Measurements from ENCODE around the gene NBEAL2. TPM values are rescaled to one million over a fixed set of nuclear protein-coding genes. Genes with fewer than 3 reads are reported as not detected.
"Not testable (repeated sequence)": the region's sequence is repeated elsewhere in the genome, so short reads cannot be mapped to it uniquely, and the experiment has no call there.

Gene NBEAL2
- polyA plus RNA-seq, 4 donors = 25.5 to 51.8 (median 40.5) TPM

- no peak for DNase-seq (ENCODE audit: low read depth in 4 of 4, low spot score in 2 of 4)
Measured at GRCh38 chr3:46960835-46961234, 18.6 kb upstream of the NBEAL2 start.

GRCh38 chr3:46962427-46962826 is 17.0 kb upstream of the NBEAL2 start:
- no peak for DNase-seq (ENCODE audit: low read depth in 4 of 4, low spot score in 2 of 4)

GRCh38 chr3:46962990-46963389 is 16.5 kb upstream of the NBEAL2 start:
- no peak for DNase-seq (ENCODE audit: low read depth in 4 of 4, low spot score in 2 of 4)

- not testable (repeated sequence) for DNase-seq (ENCODE audit: low read depth in 4 of 4, low spot score in 2 of 4)
Measured at GRCh38 chr3:46964038-46964590, 15.4 kb upstream of the NBEAL2 start.

DNA sequence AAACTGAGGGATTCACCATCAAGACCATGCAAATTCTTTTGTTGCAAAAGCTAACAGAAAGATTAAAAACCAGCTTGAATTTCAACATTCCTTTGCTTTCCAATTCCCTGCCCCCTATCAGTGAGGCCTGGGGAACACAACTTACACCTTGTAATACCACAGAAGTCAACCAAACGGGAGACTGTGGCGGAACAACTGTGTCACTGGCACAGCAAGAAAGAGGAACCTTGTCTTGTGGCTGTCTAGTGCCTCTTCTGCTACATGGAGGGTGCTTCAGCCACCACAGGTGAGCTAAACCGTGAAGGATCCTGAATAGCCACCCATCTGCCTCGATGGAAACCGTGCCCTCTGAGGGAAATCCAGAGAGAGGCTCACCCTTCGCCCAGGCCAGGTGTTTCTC is 14.3 kb upstream of the NBEAL2 start:
- no peak for DNase-seq (ENCODE audit: low read depth in 4 of 4, low spot score in 2 of 4)

DNA sequence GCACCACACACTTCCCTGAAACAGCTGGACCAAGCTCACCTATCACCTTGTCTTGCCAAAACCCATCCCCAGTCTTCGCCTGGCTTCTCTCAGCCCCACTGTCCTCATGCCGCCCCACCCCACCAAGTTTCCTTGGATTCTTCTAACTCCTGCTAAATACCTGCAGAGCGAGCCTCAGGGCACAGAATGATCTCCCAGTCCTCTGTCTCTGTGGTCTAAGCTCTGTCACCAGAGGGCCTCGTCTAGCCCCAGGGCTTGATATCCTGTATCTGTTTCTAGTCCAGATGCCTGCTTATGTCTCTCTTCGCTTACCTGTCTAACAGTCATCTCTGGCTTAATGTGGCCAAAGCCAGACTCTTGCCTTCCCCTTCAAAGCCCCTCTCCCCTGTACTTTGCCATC is 12.7 kb upstream of the NBEAL2 start:
- no peak for DNase-seq (ENCODE audit: low read depth in 4 of 4, low spot score in 2 of 4)

- no peak for DNase-seq (ENCODE audit: low read depth in 4 of 4, low spot score in 2 of 4)
Measured at GRCh38 chr3:46968783-46969428, 10.6 kb upstream of the NBEAL2 start.

DNA sequence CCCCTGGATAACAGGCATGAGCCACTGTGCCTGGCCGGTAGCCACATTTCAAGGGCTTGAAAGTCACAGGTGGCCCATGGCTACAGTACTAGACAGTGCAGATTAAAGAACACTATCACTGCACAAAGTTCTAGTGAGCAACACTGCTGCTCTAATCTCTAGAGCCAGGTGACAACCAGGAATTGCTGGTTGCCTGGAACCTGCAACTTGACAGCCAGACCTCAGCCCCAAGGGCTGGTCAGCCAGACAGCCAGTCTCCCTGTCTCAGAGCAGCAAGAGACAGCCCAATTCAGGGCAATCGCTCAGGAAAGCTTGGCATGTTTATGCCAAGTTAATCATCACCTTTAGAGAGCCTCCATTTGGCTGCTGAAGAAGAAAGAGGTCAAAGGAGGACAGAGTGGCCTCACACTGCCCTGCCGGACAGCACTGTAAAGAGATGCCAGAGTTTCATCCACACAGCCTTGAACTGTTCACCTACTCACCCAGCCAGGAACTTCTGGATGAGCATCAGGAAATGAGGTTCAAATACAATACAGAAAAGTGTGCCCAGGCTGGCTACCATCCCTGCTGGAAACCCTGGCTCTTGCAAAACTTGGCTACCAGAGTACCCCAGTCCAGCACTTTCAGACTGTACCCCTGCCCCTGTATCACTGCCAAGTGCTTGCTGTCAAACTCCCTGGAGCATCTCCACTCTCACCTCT is 8.9 kb upstream of the NBEAL2 start:
- DNase-seq (ENCODE audit: low read depth in 4 of 4, low spot score in 2 of 4) = no peak

DNA sequence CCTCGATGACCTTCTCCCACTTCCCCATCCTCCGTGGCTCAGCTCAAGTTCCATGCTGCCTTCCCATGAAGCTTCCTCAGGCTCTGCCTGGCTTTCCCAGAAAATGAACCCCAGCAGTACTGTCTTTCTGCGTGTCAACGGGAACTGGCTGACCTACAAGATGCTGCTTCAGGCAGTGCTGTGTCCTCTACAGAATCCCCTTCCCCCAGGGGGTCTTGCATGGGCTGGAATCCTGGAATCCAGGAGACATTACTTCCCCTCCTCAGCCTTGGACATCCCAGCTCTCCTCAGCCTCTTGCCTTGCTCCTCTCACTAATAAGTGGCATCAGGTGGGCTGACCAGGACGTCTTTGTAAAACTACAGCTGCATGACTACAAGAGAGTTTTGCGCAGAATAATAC is 8.3 kb upstream of the NBEAL2 start:
- no peak for DNase-seq (ENCODE audit: low read depth in 4 of 4, low spot score in 2 of 4)

DNA sequence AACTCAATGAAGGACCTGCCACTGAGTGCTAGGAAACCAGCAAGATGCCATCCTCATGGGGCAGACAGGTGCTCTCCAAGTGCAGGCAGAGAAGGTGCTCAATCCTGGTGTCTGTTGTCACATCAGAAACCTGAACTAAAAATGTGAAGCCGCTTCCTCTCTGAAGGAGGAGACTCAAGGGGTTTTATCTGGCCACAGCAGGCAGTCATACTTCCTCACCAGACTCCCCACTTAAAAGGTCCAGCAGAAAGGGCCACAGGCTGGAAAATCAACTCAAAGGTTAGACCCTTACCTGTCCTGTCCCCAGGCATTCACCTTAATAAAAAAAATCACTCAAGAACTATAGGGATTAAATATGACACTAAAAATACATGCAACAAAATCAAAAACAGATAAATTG is 7.7 kb upstream of the NBEAL2 start:
- DNase-seq (ENCODE audit: low read depth in 4 of 4, low spot score in 2 of 4) = no peak

GRCh38 chr3:46972396-46972795 is 7.1 kb upstream of the NBEAL2 start:
- no peak for DNase-seq (ENCODE audit: low read depth in 4 of 4, low spot score in 2 of 4)

GRCh38 chr3:46974421-46975171 is 4.9 kb upstream of the NBEAL2 start:
- no peak for DNase-seq (ENCODE audit: low read depth in 4 of 4, low spot score in 2 of 4)

GRCh38 chr3:46976326-46977190 is 2.9 kb upstream of the NBEAL2 start, which contains the start of gene CCDC12:
Gene CCDC12, minus strand, starts transcription at chr3:46976745. Its CDS starts 13 bp downstream, at chr3:46976732.
- DNase-seq (ENCODE audit: low read depth in 4 of 4, low spot score in 2 of 4) = peak; percentile 88 to 97 (median 96)

DNA sequence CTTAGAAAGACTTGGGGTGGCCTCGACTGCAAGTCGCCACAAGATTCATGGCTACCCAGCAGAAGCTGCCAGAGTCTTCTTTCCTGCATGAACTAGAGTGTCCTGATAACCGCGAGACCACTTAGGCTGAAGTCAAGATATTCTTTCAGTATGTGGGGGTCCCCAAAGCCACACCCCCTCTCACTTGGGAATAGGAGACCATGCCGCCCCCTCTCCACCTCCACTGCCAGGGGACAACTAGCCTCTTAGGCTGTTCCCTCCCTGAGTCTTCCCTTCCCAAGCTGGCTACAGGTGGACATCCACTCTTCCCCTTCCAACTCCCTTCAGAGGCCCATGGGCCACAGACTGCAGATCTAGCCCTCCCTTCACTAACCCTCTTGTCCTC is 1.7 kb upstream of the NBEAL2 start:
- no peak for DNase-seq (ENCODE audit: low read depth in 4 of 4, low spot score in 2 of 4)

- no peak for DNase-seq (ENCODE audit: low read depth in 4 of 4, low spot score in 2 of 4)
Measured at GRCh38 chr3:46978381-46978780, 1.1 kb upstream of the NBEAL2 start.

GRCh38 chr3:46979958-46980497 is 562 bp downstream of the NBEAL2 start:
- DNase-seq (ENCODE audit: low read depth in 4 of 4, low spot score in 2 of 4) = no peak

GRCh38 chr3:46981932-46982471 is 2.5 kb downstream of the NBEAL2 start:
- no peak for DNase-seq (ENCODE audit: low read depth in 4 of 4, low spot score in 2 of 4)

DNA sequence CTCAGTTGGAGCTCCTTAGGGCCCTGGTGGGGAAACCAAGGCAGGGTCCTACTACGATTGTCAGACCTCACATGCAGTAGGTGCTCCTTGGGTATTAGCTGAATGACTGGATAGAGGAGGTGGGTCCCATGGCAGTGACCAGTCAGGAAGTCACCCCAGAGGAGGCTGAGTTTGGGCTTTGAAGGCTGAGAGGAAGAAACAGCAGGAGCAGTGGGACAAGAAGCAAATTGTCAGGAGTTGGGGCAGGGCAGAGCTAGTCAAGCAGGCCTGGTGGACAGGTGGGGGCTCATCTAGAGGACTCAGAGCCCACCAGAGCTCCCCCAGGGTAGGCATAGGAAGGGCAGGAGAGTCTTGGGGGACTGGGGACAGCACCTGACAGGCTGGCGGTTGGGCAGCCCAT is 3.1 kb downstream of the NBEAL2 start:
- no peak for DNase-seq (ENCODE audit: low read depth in 4 of 4, low spot score in 2 of 4)

DNA sequence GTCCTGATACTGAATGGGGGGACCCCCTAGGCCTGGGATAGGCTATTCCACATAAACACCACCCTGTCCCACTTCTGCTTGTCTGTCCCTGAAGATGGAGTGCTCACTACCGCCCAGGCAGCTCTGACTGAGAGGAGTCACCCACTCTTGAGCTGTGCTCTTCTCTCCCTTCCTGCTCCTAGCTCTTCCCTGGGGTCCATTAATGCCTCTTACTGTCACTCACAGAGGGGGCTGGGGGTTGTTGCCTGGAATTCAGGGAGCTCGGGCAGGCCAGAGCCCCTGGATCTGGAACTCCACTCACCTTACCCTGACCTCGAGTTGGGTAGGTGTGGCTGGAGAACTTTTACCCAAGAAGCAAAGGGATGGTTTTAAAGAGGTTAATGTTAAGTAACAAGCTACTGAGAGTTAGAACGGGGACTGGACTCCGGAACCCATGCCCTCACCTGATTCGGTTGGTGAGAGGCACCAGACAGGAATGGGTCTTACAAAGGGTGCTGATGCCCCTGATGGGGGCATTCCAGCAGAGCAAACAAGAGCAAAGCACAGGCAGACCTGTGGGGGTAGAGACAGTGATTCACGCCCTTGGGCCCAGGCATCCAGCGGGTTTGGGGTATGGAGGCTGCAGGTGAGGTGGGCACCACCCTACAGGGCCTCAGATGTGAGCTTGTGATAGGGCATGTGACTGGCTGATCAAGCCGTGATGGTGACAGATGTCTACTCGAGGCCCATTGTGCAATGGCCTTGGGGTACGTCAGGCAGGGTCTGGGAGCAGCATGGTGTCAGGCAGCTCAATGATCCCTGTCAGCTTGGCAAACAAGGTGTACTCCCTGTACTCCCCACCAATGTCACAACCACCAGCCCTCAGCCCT is 5.4 kb downstream of the NBEAL2 start:
- DNase-seq (ENCODE audit: low read depth in 4 of 4, low spot score in 2 of 4) = no peak

All from left renal cortex interstitium (tissue), 4 donors.